NCI-H748 (cell line): ENCODE results near the gene LRBA.
A peak's percentile ranks its signal among the peaks of the same experiment; 100 is the strongest.
"Not testable (repeated sequence)": the region's sequence is repeated elsewhere in the genome, so short reads cannot be mapped to it uniquely, and the experiment has no call there.

Source experiments
- DNase-seq: peaks from one replicate; lab custom pipeline; 2025; ENCODE audit not compliant: unreplicated experiment; lab: John Stamatoyannopoulos, UW

Gene LRBA

GRCh38 chr4:150683775-150684350, 331.2 kb downstream of the LRBA start:
- DNase-seq = no peak

GRCh38 chr4:150682126-150682525, 333.0 kb downstream of the LRBA start:
- DNase-seq = no peak

GRCh38 chr4:150681063-150681462, 334.0 kb downstream of the LRBA start:
- DNase-seq = no peak

- peak; percentile 38 for DNase-seq
These were observed 334.4 kb downstream of the LRBA start for GRCh38 chr4:150680651-150681050.

GRCh38 chr4:150679765-150680343, 335.2 kb downstream of the LRBA start:
- DNase-seq = no peak

GRCh38 chr4:150679018-150679764, 335.9 kb downstream of the LRBA start:
- DNase-seq = no peak

- no peak for DNase-seq
These were observed 341.3 kb downstream of the LRBA start for GRCh38 chr4:150673793-150674192.

- DNase-seq = no peak
These were observed 346.3 kb downstream of the LRBA start for GRCh38 chr4:150668824-150669223.

- DNase-seq = no peak
These were observed 350.1 kb downstream of the LRBA start for GRCh38 chr4:150664935-150665334.

- DNase-seq = no peak
These were observed 352.4 kb downstream of the LRBA start for GRCh38 chr4:150662686-150663085.

GRCh38 chr4:150661551-150661950, 353.5 kb downstream of the LRBA start:
- not testable (repeated sequence) for DNase-seq

- DNase-seq = not testable (repeated sequence)
These were observed 356.8 kb downstream of the LRBA start for GRCh38 chr4:150658258-150658657.

GRCh38 chr4:150656891-150657290, 358.2 kb downstream of the LRBA start:
- peak; percentile 1 for DNase-seq

- DNase-seq = no peak
These were observed 364.3 kb downstream of the LRBA start for GRCh38 chr4:150650751-150651150.

- no peak for DNase-seq
These were observed 367.0 kb downstream of the LRBA start for GRCh38 chr4:150648123-150648522.

- no peak for DNase-seq
These were observed 368.1 kb downstream of the LRBA start for GRCh38 chr4:150647008-150647407.

- no peak for DNase-seq
These were observed 373.5 kb downstream of the LRBA start for GRCh38 chr4:150641612-150642011.

GRCh38 chr4:150632639-150633038, 382.4 kb downstream of the LRBA start:
- no peak for DNase-seq

- no peak for DNase-seq
These were observed 387.0 kb downstream of the LRBA start for GRCh38 chr4:150628073-150628472.

- no peak for DNase-seq
These were observed 390.1 kb downstream of the LRBA start for GRCh38 chr4:150625033-150625432.

- DNase-seq = no peak
These were observed 391.0 kb downstream of the LRBA start for GRCh38 chr4:150624055-150624454.

- DNase-seq = no peak
These were observed 396.0 kb downstream of the LRBA start for GRCh38 chr4:150619042-150619441.
